ENCODE measurements around the gene SLC24A1.
"Not testable (repeated sequence)": the region's sequence is repeated elsewhere in the genome, so short reads cannot be mapped to it uniquely, and the experiment has no call there.

The SLC24A1 gene

DNA sequence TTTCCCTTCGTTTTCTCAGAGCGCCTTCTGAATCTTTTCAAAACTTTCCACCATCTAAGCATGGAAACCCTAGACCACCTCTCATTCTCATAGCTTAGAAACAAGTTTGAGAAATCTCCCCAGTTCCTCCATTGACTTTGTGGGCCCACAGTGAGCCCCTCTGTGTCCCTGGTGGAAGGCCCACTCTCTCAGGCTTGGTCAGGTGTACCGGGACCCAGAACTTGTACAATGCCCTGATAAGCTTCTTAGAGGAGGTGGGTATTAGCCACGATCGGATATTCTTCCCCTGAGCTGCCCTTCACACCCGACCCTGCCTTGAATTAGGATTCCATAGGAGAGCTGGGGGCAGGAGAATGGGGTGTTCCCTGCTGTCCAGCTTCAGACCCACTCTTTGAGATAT is at the start of gene SLC24A1:
TSS of gene SLC24A1 (plus strand) at position 301 of the 400 bp plus-strand sequence. CDS start 2,143 bp downstream, outside the sequence.
- in situ Hi-C loops (cut with MboI; ENCODE audit: low sequenced_read_pairs) = no loop called here

- in situ Hi-C loops (cut with MboI; ENCODE audit: low sequenced_read_pairs) = no loop called here
These were observed 49.8 kb upstream of the SLC24A1 start for GRCh38 chr15:65571971-65572370.

- in situ Hi-C loops (cut with MboI; ENCODE audit: low sequenced_read_pairs) = no loop called here
These were observed 45.1 kb upstream of the SLC24A1 start for GRCh38 chr15:65576664-65577063.

DNA sequence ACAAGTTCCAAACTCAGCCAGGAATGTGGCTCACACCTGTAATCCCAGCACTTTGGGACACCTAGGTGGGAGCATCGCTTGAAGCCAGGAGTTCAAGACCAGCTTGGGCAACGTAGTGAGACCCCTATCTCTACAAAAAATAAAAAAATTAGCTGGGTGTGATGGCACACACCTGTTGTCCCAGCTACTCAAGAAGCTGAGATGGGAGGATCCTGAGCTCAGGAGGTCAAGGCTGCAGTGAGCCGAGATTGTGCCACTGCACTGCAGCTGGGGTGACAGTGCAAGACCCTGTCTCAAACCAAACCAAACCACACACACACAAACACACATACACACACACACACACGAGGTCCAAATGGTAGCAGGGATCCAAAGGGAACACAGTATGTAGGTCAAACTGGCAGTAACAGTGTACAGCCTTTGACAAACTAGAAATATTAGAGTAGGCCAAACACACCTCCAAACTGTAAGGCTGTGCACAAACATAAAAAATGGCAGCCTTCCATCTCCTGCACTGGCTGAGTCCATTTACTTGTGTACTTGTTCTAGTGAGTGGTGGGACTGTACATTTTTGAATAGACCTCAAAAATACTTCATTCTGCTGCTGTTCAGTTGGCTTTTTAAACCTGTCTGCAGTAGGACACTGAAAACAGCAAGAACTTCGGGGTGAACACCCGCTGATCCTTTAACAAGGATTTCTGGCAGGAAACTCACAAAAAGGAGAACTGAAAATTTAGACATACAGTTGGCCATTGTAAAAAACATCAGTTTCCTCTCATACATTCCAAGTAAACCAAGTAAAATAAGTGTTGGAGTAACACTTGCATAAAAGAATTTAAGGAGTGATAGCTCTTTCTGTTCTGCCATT is 44.4 kb upstream of the SLC24A1 start:
- in situ Hi-C loops (cut with MboI; ENCODE audit: low sequenced_read_pairs) = no loop called here

DNA sequence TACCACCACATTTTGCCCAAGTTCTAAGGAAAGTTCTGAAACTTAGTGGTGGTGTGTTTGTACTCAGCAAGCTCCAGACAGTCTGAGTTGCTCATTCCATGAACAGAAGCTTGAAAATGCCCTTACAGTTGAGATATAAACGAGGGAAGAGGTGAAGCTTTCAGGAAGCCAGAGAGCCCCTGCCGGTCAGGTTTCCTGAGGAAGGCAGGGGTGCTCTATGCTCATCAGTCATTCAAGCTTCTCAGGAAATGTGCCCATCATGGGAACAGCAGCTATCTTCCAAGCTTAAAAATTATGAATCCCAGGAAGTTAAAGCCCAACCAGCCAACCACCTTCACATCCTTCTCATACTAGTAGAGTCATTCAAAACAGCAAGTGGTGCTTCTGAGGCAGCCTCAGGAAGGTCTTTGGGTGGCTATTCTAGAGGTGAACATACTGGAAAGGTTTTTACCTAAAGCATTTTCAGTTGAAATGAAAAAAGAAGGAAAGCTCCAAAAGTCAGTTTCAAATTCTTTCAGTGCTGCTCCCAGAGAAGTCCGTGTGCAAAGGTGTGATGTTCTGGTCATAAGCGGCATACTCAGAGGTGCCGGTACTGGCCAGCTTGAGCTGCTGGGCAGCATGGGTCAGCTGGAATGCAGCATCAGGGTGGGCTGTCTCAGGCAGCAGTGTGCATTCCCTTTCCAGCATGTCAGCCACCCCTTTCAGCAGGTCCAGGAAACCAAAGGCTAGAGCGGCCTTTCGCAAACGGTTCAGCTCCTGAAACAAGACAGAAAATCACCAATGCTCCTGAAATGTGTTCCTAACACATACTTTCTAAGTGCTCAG is 42.6 kb upstream of the SLC24A1 start:
- in situ Hi-C loops (cut with MboI; ENCODE audit: low sequenced_read_pairs) = no loop called here

DNA sequence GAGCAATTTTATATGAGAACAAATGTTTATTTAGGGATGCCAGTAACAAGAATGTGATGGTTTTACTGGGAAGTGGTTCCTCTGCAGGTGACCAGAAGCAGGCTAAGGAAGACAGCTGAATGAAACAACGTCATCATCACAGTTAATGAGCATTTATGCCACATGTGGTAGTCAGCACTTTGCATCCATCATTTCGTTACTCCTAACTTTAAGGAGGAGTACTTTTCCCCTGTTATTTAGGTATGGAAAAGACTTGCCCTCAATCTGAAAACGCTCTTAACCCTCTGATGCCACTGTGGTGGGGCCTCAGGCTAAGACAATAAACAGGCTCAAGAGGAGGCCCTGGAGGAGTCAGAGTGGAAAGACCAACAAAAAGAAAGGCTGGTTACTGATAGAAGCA is 42.0 kb upstream of the SLC24A1 start:
- in situ Hi-C loops (cut with MboI; ENCODE audit: low sequenced_read_pairs) = no loop called here

DNA sequence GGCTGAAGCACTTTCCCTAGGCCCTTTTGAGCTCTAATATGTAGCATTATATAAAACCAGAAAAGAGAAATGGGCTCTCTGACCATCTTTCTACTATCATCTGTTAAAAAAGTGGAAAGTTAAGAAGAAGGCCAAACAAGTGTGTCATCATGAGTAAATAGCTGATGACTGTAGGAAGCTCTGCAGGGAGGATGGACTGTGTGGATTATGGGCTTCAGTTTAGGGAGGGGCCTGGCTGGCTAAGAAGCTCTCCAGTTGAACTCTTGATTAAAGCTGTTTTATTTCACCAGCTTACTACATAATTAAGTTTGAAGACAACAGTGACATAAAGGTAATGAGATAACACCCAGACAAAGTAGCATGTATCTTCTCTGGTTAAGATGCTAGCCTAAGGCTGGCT is 41.5 kb upstream of the SLC24A1 start:
- in situ Hi-C loops (cut with MboI; ENCODE audit: low sequenced_read_pairs) = no loop called here

- in situ Hi-C loops (cut with MboI; ENCODE audit: low sequenced_read_pairs) = no loop called here
These were observed 38.0 kb upstream of the SLC24A1 start for GRCh38 chr15:65583701-65584100.

GRCh38 chr15:65584241-65584640 is 37.5 kb upstream of the SLC24A1 start:
- in situ Hi-C loops (cut with MboI; ENCODE audit: low sequenced_read_pairs) = no loop called here

GRCh38 chr15:65587094-65587493 is 34.6 kb upstream of the SLC24A1 start:
- in situ Hi-C loops (cut with MboI; ENCODE audit: low sequenced_read_pairs) = no loop called here

DNA sequence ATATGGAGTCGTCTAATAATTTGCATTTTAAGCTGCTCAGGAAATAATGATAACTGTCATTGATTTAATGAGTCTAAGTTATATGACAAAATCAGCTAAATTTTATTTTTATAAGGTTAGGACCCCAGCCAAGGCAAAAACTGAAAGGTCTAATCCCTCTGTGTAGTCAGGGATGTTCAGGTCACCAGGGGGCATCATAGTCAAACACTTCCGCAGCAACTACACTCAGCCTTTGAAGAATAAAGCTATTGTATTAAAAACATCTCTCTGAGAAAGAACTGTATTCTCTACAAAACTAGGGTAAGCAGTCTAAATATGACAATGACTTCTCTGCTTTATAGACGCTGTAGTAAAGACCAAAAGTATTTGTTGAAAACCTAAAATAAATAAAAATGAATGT is 25.8 kb upstream of the SLC24A1 start:
- in situ Hi-C loops (cut with MboI; ENCODE audit: low sequenced_read_pairs) = no loop called here

DNA sequence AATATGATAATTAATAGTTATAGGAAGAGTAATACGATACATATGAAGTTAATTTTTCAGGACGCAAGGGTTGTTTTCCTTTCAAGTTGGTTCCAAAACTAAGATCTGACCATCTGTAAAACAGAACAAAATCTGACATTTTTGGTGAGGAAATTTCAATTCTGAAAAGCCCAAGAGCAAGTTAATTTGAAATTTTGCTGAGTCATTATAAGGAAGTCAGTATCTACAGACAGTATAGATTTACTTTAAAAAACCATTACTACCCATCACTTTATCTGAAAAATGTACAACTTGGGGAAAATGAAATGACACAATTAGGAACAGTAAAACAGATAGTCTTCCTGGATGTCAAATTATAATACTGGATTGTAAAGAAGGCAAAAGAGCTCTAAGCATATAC is 23.3 kb upstream of the SLC24A1 start:
- in situ Hi-C loops (cut with MboI; ENCODE audit: low sequenced_read_pairs) = no loop called here

DNA sequence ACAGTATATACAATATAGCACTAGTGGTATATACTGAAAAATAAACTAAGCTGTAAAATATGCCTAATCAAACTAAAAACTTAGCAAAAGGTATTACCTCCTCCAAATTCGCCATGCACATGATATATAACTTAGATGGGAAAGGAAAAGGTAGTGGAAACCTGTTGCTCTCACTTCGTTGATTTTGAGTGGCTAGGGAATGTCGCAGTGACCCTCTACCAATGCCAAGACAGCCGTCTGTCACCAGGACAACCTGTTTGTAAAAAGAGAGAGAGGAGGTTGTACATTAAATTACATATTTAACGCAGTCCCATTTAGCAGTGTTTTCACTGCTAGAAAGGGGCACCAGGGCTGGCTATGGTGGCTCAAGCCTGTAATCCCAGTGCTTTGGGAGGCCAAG is 22.1 kb upstream of the SLC24A1 start:
- in situ Hi-C loops (cut with MboI; ENCODE audit: low sequenced_read_pairs) = no loop called here

DNA sequence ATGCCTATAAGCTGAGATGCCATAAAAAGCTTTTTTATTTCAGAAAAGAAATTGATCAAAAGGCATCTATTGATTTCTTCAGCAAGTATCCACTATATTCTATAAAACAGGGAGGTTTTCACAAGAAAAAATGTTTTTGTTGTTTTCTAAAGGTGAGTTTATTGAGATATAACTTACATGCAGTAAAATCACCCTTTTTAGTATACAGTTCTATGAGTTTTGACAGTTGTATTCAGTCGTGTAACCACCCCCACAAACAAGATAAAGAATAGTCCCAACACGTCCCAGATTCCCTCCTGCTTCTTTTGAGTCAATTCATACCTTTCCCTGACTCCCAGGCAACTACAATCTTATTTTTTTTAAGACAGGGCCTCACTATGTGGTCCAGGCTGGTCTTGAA is 18.6 kb upstream of the SLC24A1 start:
- in situ Hi-C loops (cut with MboI; ENCODE audit: low sequenced_read_pairs) = no loop called here

DNA sequence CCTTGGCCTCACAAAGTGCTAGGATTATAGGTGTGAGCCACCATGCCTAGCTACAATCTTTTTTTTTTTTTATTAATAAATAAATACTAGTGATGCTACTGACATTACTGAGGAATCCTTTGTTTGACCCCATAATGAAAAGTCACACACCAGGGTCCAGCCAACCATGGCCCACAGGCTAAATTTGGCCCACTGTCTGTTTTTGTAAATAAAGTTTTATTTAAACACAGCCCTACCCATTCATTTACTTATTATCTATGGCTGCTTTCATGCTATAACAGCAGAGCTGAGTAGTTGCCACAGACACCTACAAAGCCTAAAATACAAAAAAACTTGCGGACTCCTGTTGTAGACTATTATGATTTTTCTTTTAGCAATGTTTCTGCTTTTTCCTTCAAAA is 18.2 kb upstream of the SLC24A1 start:
- in situ Hi-C loops (cut with MboI; ENCODE audit: low sequenced_read_pairs) = no loop called here

DNA sequence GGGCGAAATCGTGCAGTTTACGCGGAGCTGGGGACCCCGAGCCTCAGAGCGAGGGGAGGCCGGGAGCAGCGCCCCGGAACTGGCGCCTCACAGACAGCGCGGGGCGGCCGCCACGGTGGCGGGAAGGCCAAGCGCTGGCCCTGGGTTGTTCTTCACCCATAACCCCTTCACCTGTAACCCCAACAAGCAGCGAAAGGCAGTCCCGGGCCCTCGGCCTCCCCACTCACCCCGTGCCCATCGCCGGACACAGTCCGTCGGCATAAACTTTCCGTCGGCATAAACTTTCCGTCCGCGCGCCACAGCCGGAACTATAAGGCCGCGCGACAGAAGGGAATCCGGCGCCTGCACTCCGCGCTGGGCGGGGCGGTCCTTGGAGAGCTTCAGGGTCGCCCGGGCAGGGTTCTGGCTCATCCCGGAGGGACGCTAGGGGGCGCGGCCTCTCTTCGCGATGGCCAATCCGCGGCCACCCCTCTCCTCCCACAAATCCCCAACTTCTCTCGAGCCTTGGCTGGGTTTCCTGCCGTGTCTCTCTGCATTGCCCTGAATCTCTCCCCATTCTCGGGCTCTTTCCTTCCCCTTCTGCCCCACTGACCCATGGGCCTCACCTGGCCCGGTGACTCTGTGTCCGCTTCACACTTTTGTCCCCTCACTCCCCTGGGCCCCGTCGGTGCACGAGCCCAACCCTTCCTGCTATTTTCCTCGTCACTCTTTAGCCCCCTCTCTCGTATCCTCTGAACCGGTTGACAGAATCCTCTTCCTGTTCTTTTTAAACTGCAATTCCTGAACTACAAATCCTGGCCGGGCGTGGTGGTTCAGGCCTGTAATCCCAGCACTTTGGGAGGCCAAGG is 10.6 kb upstream of the SLC24A1 start, which contains the start of gene INTS14:
TSS of gene INTS14 (minus strand) at position 261 of the 848 bp plus-strand sequence. CDS start 3,751 bp downstream, outside the sequence.
- in situ Hi-C loops (cut with MboI; ENCODE audit: low sequenced_read_pairs) = no loop called here

GRCh38 chr15:65611888-65612615 is 9.7 kb upstream of the SLC24A1 start:
- in situ Hi-C loops (cut with MboI; ENCODE audit: low sequenced_read_pairs) = no loop called here

- in situ Hi-C loops (cut with MboI; ENCODE audit: low sequenced_read_pairs) = no loop called here
These were observed 9.2 kb upstream of the SLC24A1 start for GRCh38 chr15:65612616-65612946.

GRCh38 chr15:65612949-65613744 is 8.6 kb upstream of the SLC24A1 start:
- in situ Hi-C loops (cut with MboI; ENCODE audit: low sequenced_read_pairs) = no loop called here

DNA sequence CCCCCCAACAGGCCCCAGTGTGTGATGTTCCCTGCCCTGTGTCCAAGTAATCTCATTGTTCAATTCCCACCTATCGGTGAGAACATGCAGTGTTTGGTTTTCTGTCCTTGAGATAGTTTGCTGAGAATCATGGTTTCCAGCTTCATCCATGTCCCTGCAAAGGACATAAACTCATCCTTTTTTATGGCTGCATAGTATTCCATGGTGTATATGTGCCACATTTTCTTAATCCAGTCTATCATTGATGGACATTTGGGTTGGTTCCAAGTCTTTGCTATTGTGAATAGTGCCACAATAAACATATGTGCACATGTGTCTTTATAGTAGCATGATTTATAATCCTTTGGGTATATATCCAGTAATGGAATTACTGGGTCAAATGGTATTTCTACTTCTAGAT is 5.9 kb upstream of the SLC24A1 start:
- in situ Hi-C loops (cut with MboI; ENCODE audit: low sequenced_read_pairs) = not testable (repeated sequence)

All from HL-60/S4 treated with retinoic acid at 250 ng/mL for 4 days and 3 days (cell line).